Stimulated activated CD4-positive, alpha-beta T cell treated with anti-CD3 and anti-CD28 coated beads, Interleukin-1b, Interleukin-23, amount 100 ng/mL, for 24 hours (primary cell): ENCODE data around the gene TMEM98.
"Not testable (repeated sequence)": the region's sequence is repeated elsewhere in the genome, so short reads cannot be mapped to it uniquely, and the experiment has no call there.

Experiments used
- DNase-seq, 4 experiments: peaks; one replicate each; pipeline ENCODE4 v3.0.0-alpha.2; 2020; ENCODE audit warnings: low read depth in 4 of 4, low spot score in 1 of 4

The TMEM98 gene

DNA sequence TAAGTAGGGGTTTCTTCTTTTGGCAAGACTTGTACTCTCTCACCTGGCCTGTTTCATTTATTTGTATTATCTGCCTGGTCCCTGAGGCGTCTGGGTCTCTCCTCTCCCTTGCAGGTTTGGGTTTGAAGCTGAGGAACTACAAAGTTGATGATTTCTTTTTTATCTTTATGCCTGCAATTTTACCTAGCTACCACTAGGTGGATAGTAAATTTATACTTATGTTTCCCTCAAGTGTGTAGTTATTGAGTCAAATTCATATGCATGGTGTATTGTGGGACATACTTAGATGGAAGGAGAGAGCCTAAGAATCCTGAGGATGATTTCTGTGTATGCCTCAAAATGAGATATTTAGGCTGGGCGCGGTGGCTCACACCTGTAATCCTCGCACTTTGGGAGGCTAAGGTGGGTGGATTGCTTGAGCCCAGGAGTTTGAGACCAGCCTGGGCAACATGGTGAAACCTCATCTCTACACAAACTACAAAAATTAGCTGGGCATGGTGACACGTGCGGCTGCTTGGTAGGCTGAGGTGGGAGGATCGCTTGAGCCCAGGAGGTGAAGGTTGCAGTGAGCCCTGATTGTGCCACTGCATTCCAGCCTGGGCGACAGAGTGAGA lies 13.6 kb downstream of the TMEM98 start:
- no peak for DNase-seq

DNA sequence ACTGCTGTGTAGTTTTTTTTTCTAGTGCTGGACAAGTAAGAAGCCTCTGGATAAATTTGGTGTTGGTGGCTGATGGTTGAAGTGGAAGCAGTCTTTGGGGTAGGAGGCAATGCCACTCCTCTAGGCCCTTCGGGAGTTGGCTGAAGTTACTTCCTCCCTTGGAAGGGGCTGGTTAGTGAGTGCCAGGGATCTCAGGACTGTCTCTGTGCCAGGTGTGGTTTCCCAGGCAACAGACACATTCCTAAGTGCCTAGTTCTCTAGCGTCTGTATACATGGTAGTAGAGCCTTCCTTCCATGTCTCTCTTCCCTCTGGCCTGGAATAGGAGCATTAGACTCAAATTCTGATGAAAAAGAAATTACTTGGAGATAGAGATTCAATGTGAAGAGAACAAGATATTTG lies 15.3 kb downstream of the TMEM98 start:
- DNase-seq, result no peak

DNA sequence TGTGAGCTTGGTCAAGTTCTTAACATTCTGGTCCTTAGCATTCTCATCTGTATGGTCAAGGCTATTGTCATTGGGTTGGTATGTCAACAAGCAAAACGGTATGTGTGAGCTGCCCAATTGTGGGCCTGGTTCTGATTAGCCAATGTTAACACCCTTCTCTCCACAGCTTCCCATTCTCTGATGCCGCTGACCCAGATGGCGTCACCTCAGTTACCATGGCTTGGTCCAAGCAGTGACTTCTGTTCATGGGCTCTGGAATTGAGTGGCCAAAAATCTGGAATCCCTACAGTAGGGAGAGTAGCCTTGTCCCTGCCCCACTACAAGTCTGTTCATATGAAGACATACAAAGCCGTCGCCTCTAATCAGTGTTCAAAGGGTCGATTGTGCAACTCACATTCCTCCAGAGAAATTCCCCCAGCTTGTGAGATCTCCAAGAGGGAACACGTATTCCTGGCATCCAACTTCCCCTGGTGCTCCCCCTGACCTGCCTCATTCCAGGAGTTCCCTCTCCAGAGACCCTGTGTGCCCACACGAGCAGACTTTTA lies 15.8 kb downstream of the TMEM98 start:
- DNase-seq, result no peak

DNA sequence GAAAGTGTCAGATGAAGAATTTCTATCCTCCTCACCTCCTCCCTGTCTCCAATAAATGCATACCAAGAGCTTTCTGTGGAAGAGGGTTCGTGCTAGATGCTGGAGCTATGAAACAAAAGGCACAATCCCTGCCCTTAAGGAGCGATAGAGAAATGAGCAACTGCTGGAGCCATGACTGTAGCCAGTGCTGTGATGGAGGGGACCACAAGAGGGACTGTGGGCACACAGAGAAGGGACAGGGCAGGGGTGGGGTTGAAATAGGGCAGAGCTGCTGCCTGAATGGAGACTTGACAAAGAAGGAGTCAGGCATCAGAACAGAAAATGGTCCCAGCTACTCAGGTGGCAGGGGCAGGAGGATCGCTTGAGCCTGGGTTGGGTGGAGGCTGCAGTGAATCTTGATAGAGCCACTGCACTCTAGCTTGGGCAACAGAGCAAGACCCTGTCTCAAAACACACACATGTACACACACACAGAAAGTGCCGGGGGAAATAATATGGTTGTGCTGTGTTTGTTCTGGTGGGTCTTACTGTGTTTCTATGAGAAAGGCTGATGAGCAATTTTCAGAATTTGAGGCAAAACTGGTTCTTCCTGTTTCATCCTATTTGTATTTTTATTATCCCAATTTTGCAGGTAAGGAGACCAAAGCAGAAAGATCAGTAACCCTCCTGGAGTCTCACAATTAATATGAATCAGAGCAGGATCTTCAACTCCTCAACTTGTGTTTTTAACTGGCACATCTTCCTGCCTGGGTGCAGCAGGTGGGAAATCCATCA lies 16.5 kb downstream of the TMEM98 start:
- DNase-seq, result no peak

DNA sequence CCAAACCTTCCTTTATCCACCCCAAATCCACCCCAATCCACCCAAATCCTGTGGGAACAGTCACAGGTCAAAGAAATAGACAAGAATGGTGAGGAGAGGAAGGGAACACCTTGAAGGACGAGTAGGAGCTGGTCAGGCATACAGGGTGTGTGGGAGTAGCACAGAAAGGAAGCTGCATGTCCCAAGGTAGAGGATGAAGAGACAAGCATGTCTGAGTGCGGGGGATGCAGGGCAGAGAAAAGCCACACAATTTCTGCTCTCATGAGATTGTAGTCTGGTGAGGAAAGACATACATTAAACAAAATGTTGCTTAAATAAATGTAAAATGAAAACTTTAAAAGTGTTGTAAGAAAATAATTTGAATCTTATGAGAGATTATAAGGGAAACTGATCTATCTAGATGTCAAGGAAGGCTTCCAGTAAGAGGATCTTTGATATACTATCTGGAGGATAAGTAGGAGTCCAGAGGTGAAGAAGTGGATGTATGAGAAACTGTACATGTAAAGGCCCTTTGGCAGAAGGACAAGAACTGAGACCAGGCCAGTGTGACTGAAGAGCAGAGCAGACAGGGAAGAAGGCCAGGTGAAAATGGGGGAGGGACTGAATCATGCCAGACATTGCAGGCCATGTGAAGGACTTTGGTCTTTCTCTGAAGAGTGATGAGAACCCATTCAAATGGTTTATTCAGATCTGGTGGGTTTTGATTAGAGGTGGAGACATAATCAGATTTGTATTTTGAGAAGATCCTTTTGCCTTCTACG lies 18.6 kb downstream of the TMEM98 start:
- DNase-seq, result no peak

DNA sequence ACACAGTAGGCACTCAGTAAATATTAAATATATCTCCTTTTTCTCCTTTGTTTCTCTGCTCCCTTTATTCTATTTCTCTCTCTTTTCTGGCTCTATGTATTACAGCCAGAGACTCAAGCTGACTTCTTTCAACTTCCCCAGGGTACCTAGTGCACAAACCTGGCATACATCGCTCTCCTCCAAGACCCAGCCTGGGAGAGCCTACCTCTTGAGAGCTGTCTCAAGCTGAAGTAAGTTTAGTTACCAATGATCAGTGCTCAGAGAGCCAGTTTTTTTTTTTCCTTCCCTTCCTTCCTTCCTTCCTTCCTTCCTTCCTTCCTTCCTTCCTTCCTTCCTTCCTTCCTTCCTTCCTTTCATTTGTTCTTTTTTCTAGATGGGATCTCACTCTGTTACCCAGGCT lies 19.8 kb downstream of the TMEM98 start:
- no peak for DNase-seq

DNA sequence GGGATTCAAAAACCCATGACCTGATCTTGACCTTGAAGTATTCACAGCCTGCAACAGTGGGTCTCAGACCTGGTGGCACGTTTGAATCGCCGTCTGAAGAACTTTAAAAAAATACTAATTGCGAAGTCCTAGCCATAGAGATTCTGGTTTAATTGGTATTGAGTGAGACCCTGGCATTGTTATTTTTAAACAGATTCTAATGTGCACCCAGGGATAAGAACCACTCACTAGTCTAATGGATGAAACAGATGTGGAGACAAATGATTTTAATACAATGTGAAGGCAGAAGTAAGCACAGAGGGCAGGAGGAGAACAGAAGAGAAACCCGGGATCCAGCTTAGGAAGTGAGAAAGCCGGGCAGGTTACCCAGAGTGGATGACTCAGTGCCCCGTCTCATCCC lies 21.2 kb downstream of the TMEM98 start:
- DNase-seq, result no peak

DNA sequence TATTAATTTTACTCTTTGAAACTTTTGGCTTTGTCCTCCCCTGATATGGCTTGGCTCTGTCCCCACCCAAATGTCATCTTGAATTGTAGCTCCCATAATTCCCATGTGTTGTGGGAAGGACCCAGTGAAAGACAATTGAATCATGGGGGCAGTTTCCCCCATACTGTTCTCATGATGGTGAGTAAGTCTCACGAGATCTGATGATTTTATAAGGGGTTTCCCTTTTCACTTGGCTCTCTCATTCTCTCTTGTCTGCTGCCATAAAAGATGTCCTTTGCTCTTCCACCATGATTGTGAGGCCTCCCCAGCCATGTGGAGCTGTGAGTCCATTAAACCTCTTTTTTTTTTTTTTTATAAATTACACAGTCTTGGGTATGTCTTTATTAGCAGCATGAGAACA lies 24.5 kb downstream of the TMEM98 start:
- not testable (repeated sequence) for DNase-seq

DNA sequence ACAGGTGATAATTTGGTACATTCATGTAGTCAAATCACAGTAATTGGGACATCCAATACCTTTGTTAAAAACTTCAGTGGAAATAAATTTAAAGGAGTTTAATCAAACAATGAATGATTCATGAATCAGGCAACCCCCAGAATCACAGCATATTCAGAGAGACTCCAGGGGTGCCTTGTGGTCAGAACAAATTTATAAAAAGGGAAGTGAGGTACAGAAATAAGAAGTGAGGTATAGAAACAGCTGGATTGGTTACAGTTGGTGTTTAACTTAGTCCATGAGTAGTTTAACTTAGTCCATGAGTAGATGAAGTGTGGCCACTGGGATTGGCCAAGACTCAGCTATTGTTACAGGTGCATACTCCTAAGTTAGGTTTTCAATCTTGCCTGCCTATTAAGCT lies 25.1 kb downstream of the TMEM98 start:
- DNase-seq, result no peak

DNA sequence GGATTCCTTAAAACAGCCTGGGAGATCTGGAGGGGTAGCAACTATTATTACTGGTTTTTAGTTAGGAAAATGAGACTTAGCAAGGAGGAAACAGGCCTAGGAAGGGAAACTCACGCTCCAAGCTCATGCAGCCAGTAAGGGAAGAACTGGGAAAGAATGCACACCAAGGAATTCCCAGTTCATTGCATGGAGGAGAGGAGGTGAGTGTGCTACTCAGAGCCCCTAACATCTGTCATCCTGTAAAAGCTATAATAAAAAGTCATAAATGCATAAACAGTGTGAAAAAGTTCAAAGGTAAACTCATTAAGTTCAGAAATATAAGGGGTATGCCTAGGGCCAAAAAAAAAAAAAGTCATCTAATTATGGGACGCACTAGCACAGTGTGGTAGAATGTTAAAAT lies 25.9 kb downstream of the TMEM98 start:
- DNase-seq, result no peak

DNA sequence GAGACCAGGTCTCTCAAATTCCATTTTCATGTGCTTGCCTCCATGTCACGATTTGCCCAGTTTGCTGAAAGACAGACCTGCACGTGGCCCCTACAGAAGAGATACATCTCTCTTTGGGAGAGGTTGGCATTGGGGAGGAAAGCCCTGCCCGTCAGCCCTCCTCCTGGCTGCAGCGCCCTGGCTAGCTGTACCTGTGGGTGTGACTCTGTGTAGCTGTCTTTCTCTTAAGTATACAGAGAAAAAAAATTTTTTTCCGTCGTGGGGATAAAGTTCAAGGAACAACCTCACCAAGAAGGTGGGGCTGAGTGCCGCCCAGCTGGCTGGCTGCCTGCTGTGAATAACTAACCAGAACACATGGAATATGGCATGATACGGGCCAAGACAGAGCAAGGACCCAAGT lies 26.5 kb downstream of the TMEM98 start:
- no peak for DNase-seq

DNA sequence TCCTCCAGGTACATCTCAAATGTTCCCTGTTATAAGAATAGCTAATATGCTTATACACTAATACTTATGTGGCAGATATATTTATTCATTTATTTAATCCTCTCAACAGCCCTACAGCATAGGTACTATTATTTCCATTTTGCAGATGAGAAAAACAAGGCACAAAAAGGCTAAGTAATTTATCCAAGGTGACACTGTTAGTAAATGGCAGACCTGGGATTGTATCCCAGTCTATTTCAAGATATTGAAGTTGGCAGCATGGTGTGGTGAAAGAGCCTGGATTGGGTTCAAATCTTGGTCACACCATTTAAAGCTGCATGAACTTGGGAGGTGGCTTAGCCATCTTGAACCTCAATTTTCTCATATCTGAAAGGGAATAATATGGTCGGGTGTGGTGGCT lies 27.2 kb downstream of the TMEM98 start:
- no peak for DNase-seq

DNA sequence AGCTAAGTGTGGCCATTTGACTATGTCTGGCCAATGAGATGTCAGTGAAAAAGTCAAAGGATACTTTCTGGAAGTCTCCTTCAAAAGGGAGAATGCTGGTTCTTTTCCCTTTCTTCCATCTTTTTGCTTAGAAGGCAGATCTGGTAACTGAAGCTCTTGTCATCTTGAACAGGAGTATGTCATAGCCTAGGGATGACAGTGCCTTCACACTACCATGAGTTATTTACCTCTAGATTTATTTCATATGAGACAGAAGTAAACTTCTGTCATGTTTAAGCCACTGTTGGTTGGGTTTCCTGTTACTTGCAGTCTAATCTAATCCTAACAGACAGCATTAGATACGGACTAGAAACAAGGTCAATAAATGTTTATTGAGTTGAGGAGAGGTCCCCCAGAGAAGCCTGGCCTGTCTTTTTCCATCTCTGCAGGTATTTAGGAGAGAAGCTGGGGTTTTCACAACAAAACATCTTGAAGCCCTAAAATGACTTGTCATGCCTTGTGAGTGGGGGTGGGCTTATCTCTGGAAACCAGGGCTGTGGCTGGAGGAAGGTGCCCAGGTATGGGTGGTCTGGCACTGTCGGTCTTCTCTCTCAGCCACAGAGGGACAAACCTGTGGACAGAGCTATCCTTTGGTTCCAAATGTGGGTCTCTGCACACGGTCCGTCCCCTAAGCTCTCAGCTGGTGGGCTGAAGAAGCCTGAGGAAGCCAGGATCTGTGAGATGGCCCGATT lies 28.5 kb downstream of the TMEM98 start:
- no peak for DNase-seq

DNA sequence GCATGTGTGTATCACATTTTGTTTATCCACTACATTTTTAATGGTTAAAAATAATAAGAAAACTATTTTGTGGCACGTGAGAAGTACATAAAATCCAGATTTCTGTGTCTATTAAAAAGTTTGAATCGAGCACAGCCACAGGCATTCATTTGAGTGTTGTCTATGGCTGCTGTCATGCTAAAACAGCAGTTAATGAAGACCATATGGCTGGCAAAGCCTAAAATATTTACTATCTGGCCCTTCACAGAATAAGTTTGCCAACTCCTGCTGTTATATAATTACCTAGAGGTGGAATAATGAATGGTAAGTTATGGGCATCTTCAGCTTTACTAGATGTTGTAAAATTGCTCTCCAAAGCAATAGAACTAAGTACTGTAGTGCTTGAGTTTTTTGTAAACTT lies 30.5 kb downstream of the TMEM98 start:
- DNase-seq, result no peak

DNA sequence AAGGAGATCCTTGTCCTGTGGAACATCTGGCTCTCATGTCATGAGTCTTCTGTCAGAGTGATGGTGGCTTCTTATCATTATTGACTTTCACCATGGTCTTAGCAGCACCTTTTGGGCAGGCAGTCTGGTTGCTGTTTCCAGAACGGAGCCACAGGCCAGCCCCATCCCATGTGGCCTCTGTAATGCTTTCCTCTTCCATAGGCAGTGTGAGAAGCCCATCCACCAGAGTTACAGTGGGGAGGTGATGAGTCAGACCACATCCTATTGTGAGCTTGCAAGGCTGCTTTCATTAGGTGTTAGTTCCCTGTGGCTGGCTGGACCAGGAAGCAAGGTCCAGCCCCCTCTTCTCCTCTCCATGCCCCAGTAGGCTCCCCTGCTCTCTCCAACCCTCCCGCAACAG lies 32.9 kb downstream of the TMEM98 start:
- no peak for DNase-seq

DNA sequence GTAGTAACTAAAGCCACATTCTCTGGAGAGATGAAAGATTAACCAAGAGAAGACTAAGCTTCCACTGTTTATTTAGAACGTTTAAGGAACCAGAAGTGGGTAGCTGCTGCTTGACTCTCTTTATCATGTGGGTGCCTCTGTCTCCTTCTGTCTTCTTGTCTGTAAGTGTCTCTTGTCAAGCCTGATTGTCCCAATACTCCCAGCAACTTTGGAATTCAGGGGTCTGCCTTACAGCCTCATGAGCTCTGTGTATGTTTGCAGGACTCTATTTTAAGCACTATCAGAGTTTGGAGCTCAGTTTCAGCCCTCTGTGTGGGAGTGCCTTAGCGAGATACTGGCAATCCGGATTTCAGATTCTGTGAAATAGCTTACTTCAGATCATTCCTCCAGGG lies 34.4 kb downstream of the TMEM98 start:
- DNase-seq, result no peak

DNA sequence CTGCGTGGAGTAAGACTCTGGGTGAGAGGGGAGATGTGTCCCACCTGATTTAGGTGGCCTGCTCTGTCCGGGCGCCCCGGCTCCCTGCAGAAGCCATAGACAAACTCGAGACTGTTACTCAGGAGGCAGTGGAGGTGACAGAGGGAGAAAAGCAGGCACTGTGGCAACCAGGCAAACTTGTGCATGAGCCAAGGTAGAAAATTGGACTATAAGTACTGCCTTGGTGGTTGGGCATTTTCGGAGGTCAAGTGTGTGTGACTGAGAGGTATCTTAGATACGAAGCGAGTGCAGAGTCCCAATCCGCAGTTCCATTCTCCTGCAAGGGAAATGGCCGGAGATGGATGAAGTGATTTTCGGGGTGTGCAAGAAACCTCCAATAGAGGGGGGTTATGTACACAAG lies 36.6 kb downstream of the TMEM98 start:
- no peak for DNase-seq

DNA sequence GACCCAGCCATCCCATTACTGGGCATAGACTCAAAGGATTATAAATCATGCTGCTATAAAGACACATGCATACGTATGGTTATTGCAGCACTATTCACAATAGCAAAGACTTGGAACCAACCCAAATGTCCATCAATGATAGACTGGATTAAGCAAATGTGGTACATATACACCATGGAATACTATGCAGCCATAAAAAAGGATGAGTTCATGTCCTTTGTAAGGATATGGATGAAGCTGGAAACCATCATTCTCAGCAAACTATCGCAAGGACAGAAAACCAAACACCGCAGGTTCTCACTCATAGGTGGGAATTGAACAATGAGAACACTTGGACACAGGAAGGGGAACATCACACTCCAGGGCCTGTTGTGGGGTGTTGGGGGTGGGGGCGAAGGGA lies 41.3 kb downstream of the TMEM98 start:
- not testable (repeated sequence) for DNase-seq

DNA sequence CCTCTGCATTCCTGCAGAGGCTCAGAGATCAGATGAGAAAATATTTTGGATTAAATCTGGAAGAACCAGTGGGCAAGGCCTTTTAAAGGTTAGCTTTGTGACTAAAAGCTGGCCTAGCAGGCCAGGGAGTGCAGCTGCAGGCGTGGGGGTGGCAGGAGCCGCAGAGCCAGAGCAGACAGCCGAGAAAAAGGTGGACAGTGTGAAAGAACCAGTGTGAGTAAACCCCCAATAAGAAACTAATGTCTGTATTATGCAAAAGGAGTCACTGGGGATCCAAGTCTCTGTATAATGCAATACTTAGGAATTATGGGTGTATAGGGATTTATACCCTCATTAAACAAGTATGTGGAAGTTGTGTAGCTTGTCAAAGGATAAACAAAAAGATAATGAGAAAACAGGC lies 42.3 kb downstream of the TMEM98 start:
- DNase-seq, result no peak

DNA sequence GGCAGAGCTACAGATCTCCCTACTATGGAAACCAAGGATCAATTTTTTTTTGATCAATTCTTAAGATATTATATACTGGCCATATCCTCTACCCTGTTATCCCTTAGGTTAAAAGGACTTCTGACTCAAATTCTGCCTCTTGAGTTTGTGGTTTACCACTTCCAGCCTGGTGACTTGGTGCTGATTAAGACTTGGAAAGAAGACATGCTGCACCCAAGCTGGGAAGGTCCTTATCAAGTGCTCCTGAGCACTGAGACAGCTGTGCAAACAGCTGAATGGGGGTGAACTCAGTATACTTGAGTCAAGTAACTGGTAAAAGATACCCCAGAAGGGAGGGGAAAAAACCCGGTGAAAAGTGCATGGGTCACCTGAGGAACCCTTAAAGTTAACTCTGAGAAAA lies 43.2 kb downstream of the TMEM98 start:
- DNase-seq, result peak in 1 of 4 experiments; percentile 3

DNA sequence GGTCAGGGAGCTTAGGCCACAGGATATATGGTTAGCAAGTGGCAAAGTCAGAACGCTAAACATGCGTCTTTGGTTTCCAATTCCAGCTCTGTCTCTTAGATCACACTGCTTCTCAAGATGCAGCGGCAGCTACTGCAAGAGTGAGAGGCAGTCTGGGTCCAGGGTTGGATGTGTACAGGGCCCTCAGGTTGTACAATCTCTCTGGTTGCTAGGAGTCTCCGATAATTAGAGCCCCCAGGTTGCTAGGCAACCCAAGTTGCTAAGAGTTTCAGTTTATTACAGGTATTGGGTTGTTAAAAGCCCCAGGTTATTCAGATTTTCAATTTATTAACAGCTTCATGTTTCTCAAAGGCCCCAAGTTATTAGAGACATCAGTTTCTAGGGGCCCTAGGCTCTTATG lies 48.2 kb downstream of the TMEM98 start:
- DNase-seq, result no peak
